DOHH2 (cell line): ENCODE data around the gene IRF2BPL.

Experiments
- H3F3A ChIP-seq: fragments of 200-600 bp; sonication (generic), shearing (Covaris generic); 2 replicates; pipeline ENCODE4 v1.6.0; 2016; ENCODE audit warnings: antibody characterized with exemption, mild to moderate bottlenecking; ENCODE audit not compliant: control insufficient read depth, insufficient read depth
- H3K27ac ChIP-seq: fragments of 200-600 bp; sonication (generic); 2 replicates; pipeline ENCODE4 v1.5.1; 2014; ENCODE audit warnings: low read depth, mild to moderate bottlenecking, low read length, moderate library complexity
- H3K27me3 ChIP-seq: fragments of 200-600 bp; sonication (generic); 2 replicates; pipeline ENCODE4 v1.6.1; 2014; ENCODE audit warnings: mild to moderate bottlenecking, low read length, mixed read lengths; ENCODE audit not compliant: control insufficient read depth
- H3K36me3 ChIP-seq: fragments of 200-600 bp; sonication (generic); 2 replicates; pipeline ENCODE4 v1.6.1; 2014; ENCODE audit warnings: mild to moderate bottlenecking, low read length, moderate library complexity, mixed read lengths; ENCODE audit not compliant: control insufficient read depth
- H3K4me1 ChIP-seq: fragments of 200-600 bp; sonication (generic); 2 replicates; pipeline ENCODE4 v1.6.1; 2014; ENCODE audit warnings: mild to moderate bottlenecking, low read length, mixed read lengths; ENCODE audit not compliant: control insufficient read depth
- H3K4me2 ChIP-seq: fragments of 200-600 bp; sonication (generic); 2 replicates; pipeline ENCODE4 v1.6.0; 2014; ENCODE audit warnings: mild to moderate bottlenecking, low read length, moderate library complexity
- H3K4me3 ChIP-seq: fragments of 200-600 bp; sonication (generic); 2 replicates; pipeline ENCODE4 v1.5.1; 2014; ENCODE audit warnings: mild to moderate bottlenecking, low read length, mixed read lengths
- H3K79me2 ChIP-seq: fragments of 200-600 bp; sonication (generic); 2 replicates; pipeline ENCODE4 v1.6.1; 2014; ENCODE audit warnings: mild to moderate bottlenecking, low read length, mixed read lengths; ENCODE audit not compliant: control insufficient read depth
- H3K9me2 ChIP-seq: fragments of 200-600 bp; sonication (generic); replicated peaks from 2 replicates; pipeline ENCODE4 v1.6.1; 2014; ENCODE audit warnings: mild to moderate bottlenecking, low read length, mixed read lengths; ENCODE audit not compliant: control insufficient read depth
- H3K9me3 ChIP-seq: fragments of 200-600 bp; sonication (generic); 2 replicates; pipeline ENCODE4 v1.6.1; 2014; ENCODE audit warnings: antibody characterized with exemption, low read length, mixed read lengths; ENCODE audit not compliant: control insufficient read depth, insufficient read depth
- H4K20me1 ChIP-seq: fragments of 200-600 bp; sonication (generic); 2 replicates; pipeline ENCODE4 v1.6.0; 2014; ENCODE audit warnings: low read depth, mild to moderate bottlenecking, antibody characterized with exemption, low read length, moderate library complexity; ENCODE audit not compliant: control insufficient read depth, insufficient read depth
- CTCF ChIP-seq: fragments of 200-600 bp; sonication (generic); IDR thresholded peaks from one replicate; pipeline ENCODE4 v1.5.1; 2014; ENCODE audit warnings: antibody characterized with exemption, mild to moderate bottlenecking, low read depth, low read length; ENCODE audit not compliant: poor library complexity, severe bottlenecking
- EZH2phosphoT487 ChIP-seq: fragments of 200-600 bp; sonication (generic); IDR thresholded peaks from 2 replicates; pipeline ENCODE4 v1.6.1; 2017; ENCODE audit warnings: borderline replicate concordance, mild to moderate bottlenecking, antibody characterized with exemption, low read length, moderate library complexity, mixed read lengths

IRF2BPL gene

GRCh38 chr14:77062261-77062660 lies 33.8 kb upstream of the IRF2BPL start:
- Histone ChIP-seq H3K9me2 (no peaks in the 10 kb centered on the region), H3K4me3 (no peak overlapping the region), H3K4me2 (no peak overlapping the region), H3K27me3 (peaks cover 41% of the 10 kb centered on the region), H3K9me3 (no peaks in the 10 kb centered on the region), H3F3A (no peaks in the 10 kb centered on the region), H3K27ac (no peak overlapping the region), H3K36me3 (no peaks in the 10 kb centered on the region), H4K20me1 (no peaks in the 10 kb centered on the region), H3K79me2 (no peaks in the 10 kb centered on the region), H3K4me1 (peaks cover 16% of the 10 kb centered on the region)
- no peak for TF ChIP-seq CTCF
- TF ChIP-seq EZH2phosphoT487 = no peak

DNA sequence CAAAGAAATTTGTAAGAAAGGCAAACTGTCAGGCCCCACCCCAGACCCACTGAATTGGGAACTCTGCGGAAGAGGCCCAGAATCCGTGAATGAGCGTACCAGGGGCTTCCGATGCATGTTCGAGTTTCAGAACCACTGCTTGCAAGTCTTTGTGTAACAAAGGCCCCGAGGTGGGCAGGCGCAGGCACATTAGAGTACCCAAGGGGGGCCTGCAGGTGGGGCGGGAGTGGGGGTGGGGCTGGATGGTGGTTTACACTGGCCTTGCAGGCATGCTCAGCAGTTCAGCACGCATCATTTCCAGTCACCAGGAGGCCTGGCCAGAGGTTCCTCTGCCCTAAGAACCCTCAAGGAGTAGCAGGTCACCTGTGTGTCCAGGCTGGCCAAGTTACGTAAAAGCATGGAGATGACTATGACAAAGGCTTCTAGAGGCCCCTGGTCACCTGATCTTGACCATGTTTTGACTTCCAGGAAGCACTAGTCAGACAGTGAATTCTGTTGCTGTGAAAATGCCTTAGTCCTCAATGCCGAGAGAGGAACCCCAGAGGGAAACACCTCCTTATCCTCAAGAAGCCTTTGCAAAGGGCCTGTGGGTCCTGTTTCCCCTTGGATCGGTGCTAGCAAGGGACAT lies 33.2 kb upstream of the IRF2BPL start:
- H3F3A ChIP-seq = no peaks in the 10 kb centered on the region
- H3K27me3 ChIP-seq = peaks cover 41% of the 10 kb centered on the region
- no peaks in the 10 kb centered on the region for H4K20me1 ChIP-seq
- H3K27ac ChIP-seq = no peak overlapping the region
- TF ChIP-seq CTCF (no peak), EZH2phosphoT487 (no peak)
- H3K4me1 ChIP-seq = peaks cover 15% of the 10 kb centered on the region
- H3K4me3 ChIP-seq = no peak overlapping the region
- H3K9me3 ChIP-seq = no peaks in the 10 kb centered on the region
- H3K4me2 ChIP-seq = no peak overlapping the region
- no peaks in the 10 kb centered on the region for H3K36me3 ChIP-seq
- H3K9me2 ChIP-seq = no peaks in the 10 kb centered on the region
- H3K79me2 ChIP-seq = no peaks in the 10 kb centered on the region

DNA sequence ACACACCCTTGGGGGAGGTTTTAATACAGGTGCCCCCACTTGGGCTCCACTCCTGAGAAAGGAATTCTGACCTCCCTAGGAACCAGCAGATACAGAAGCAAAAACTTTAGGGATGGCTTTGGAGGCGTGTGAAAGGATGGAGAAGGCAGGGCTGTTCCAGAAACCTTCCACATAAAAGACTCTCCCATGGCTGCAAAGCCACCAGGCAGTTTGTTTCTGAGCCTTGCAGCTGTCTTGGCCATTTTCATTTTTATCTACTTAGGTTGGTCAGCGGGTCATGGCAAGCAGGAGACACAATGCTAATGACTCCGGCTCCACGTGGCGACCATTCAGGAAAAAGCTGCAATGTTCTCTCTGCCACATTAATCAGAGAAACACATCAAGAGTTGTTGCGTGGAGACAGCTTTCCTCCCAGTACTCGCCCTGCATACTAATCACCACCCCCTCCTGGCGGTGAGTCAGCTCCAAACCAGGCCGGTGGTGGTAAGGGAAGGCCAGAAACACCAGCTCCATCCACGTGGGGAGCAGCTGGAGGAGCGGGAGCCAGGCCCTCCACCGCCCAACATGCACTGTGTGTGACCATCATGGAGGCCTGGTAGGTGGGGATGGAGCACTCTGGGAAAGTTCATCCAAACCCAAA lies 30.9 kb upstream of the IRF2BPL start:
- H3F3A ChIP-seq = no peaks in the 10 kb centered on the region
- no peaks in the 10 kb centered on the region for H4K20me1 ChIP-seq
- H3K79me2 ChIP-seq = no peaks in the 10 kb centered on the region
- peaks cover 38% of the 10 kb centered on the region for H3K27me3 ChIP-seq
- H3K4me2 ChIP-seq = no peak overlapping the region
- H3K4me1 ChIP-seq = no peaks in the 10 kb centered on the region
- H3K9me3 ChIP-seq = no peaks in the 10 kb centered on the region
- no peaks in the 10 kb centered on the region for H3K9me2 ChIP-seq
- H3K27ac ChIP-seq = no peak overlapping the region
- no peak overlapping the region for H3K4me3 ChIP-seq
- H3K36me3 ChIP-seq = no peaks in the 10 kb centered on the region
- TF ChIP-seq EZH2phosphoT487 = no peak
- TF ChIP-seq CTCF = no peak
